Occipital lobe (tissue), 2 donors: Measurements from ENCODE around the gene MYLK3. TPM values are rescaled to one million over a fixed set of nuclear protein-coding genes. Genes with fewer than 3 reads are reported as not detected.

Experiments used
- DNase-seq: peaks from one replicate; lab custom pipeline; 2025; lab: John Stamatoyannopoulos, UW
- total RNA-seq: library from RNA; depleted of rRNA; stranded (reverse); fragments of >200 nt; gene quantifications from one replicate; pipeline ENCODE4 v1.2.3, GENCODE V29; 2014

MYLK3 gene
- total RNA-seq, 1 donor from 2014 or later: 0.78 TPM

- no peak for DNase-seq
These were observed 11.2 kb upstream of the MYLK3 start for GRCh38 chr16:46759309-46759708.

- DNase-seq: no peak
These were observed 9.4 kb upstream of the MYLK3 start for GRCh38 chr16:46757339-46758050.

- no peak for DNase-seq
These were observed 8.6 kb upstream of the MYLK3 start for GRCh38 chr16:46756772-46757171.

GRCh38 chr16:46753015-46753414 is 4.9 kb upstream of the MYLK3 start:
- DNase-seq: no peak

GRCh38 chr16:46751381-46751780 is 3.2 kb upstream of the MYLK3 start:
- DNase-seq: no peak

- no peak for DNase-seq
These were observed 896 bp upstream of the MYLK3 start for GRCh38 chr16:46748775-46749705.

- DNase-seq: no peak
These were observed 1.0 kb downstream of the MYLK3 start for GRCh38 chr16:46746821-46747776.

- no peak for DNase-seq
These were observed 2.5 kb downstream of the MYLK3 start for GRCh38 chr16:46745617-46746016.

GRCh38 chr16:46743232-46743719 is 4.9 kb downstream of the MYLK3 start:
- no peak for DNase-seq

GRCh38 chr16:46739934-46740333 is 8.2 kb downstream of the MYLK3 start:
- DNase-seq: no peak

GRCh38 chr16:46737621-46738214 is 10.4 kb downstream of the MYLK3 start:
- no peak for DNase-seq

GRCh38 chr16:46736695-46737094 is 11.4 kb downstream of the MYLK3 start:
- no peak for DNase-seq

GRCh38 chr16:46733319-46733830 is 14.8 kb downstream of the MYLK3 start:
- DNase-seq: no peak

- DNase-seq: no peak
These were observed 15.6 kb downstream of the MYLK3 start for GRCh38 chr16:46732561-46732960.

GRCh38 chr16:46731691-46732555 is 16.2 kb downstream of the MYLK3 start:
- no peak for DNase-seq

GRCh38 chr16:46730801-46731690 is 17.1 kb downstream of the MYLK3 start:
- no peak for DNase-seq

- no peak for DNase-seq
These were observed 18.0 kb downstream of the MYLK3 start for GRCh38 chr16:46730126-46730525.

- no peak for DNase-seq
These were observed 18.7 kb downstream of the MYLK3 start for GRCh38 chr16:46729326-46729995.
